G401 (cell line): ENCODE results near the gene SCN8A. TPM values are rescaled to one million over a fixed set of nuclear protein-coding genes. Genes with fewer than 3 reads are reported as not detected.

Source experiments
- DNase-seq: peaks from one replicate; pipeline ENCODE4 v3.0.0-alpha.2; 2015; ENCODE audit warnings: low spot score
- in situ Hi-C: cut with HindIII; loops from 2 replicates; pipeline ENCODE4 v1.10.0; 2016; ENCODE audit warnings: low sequenced_read_pairs, mixed read lengths
- total RNA-seq: library from RNA; depleted of rRNA; stranded (reverse); fragments of >200 nt; shearing (Covaris generic); gene quantifications from 2 replicates; pipeline ENCODE4 v1.2.3, GENCODE V29; 2014; rRNA removed

The SCN8A gene
- total RNA-seq, 1 experiment from 2014 or later = 1.2 TPM

- DNase-seq = no peak
- in situ Hi-C loops = no loop called here
Observed at GRCh38 chr12:51855586-51856428, 264.8 kb downstream of the SCN8A start.

- DNase-seq = no peak
- in situ Hi-C loops = no loop called here
Observed at GRCh38 chr12:51860986-51861385, 270.0 kb downstream of the SCN8A start.

Other genes starting within 250 kb of the SCN8A start
- gene CELA1, start 244.6 kb upstream of the SCN8A start, total RNA-seq = not detected in 2 replicates
- 5.8 and 18.1 TPM in 2 replicates for gene GALNT6, start 199.8 kb upstream of the SCN8A start, total RNA-seq
- gene SLC4A8, start 166.4 kb upstream of the SCN8A start, total RNA-seq = 1.4 and 2.2 TPM in 2 replicates